HG02870 (cell line): Measurements from ENCODE around the gene RPS29.

Experiments used
- ATAC-seq: cut with Tn5 transposase; IDR thresholded peaks from one replicate; pipeline ENCODE4 v1.9.1; 2021; ENCODE audit warnings: mild to moderate bottlenecking, moderate library complexity; ENCODE audit not compliant: unreplicated experiment

The RPS29 gene

GRCh38 chr14:49553106-49553505 is 33.1 kb downstream of the RPS29 start:
- no peak for ATAC-seq

GRCh38 chr14:49551569-49551968 is 34.6 kb downstream of the RPS29 start:
- no peak for ATAC-seq

- no peak for ATAC-seq
Measured at GRCh38 chr14:49550286-49551184, 35.6 kb downstream of the RPS29 start.

GRCh38 chr14:49549881-49550280 is 36.3 kb downstream of the RPS29 start:
- ATAC-seq = no peak

GRCh38 chr14:49549446-49549845 is 36.7 kb downstream of the RPS29 start:
- no peak for ATAC-seq

GRCh38 chr14:49546766-49547165 is 39.4 kb downstream of the RPS29 start:
- no peak for ATAC-seq

- ATAC-seq = no peak
Measured at GRCh38 chr14:49545716-49546115, 40.5 kb downstream of the RPS29 start.

GRCh38 chr14:49545071-49545470 is 41.1 kb downstream of the RPS29 start:
- ATAC-seq = no peak

- no peak for ATAC-seq
Measured at GRCh38 chr14:49541049-49541448, 45.1 kb downstream of the RPS29 start.

- no peak for ATAC-seq
Measured at GRCh38 chr14:49538852-49539251, 47.3 kb downstream of the RPS29 start.
